Endothelial cell of umbilical vein (primary cell): ENCODE measurements around the gene SUPT3H. TPM values are rescaled to one million over a fixed set of nuclear protein-coding genes. Genes with fewer than 3 reads are reported as not detected.

ENCODE experiments used
- BruUV-seq: library from RNA; stranded (reverse); fragments of 400-500 nt; replicated peaks from 2 replicates; lab custom pipeline; 2021; lab: Mats Ljungman, UMichigan
- CTCF ChIA-PET: fragments of 300-600, 350-600 bp; sonication (Branson Sonifier 250); formaldehyde crosslinking; loops from one replicate; lab custom pipeline; 2021; ENCODE audit warnings: antibody characterized with exemption, inconsistent platforms; lab: Charles Lee
- POLR2A ChIA-PET: fragments of 300-600, 350-600 bp; sonication (Branson Sonifier 250); formaldehyde crosslinking; loops from one replicate; lab custom pipeline; 2021; ENCODE audit warnings: antibody characterized with exemption, inconsistent platforms; lab: Charles Lee
- DNase-seq: peaks from one replicate; pipeline ENCODE4 v3.0.0-alpha.2; 2011; ENCODE audit warnings: low read depth, low spot score
- FAIRE-seq: peaks from 2 replicates; lab custom pipeline; 2011; peaks lifted over from hg19 to GRCh38; lab: Jason Lieb, UNC
- H2AFZ ChIP-seq: 2 replicates; pipeline ENCODE4 v1.6.0; 2012; ENCODE audit warnings: low read depth, low read length, control low read depth, inconsistent platforms
- H3K27ac ChIP-seq: 2 replicates; pipeline ENCODE4 v1.5.1; 2011; ENCODE audit warnings: low read depth, mild to moderate bottlenecking, control low read depth, low read length, moderate library complexity; ENCODE audit not compliant: insufficient read depth
- H3K27me3 ChIP-seq, 2 experiments: 2 replicates each; pipeline versions ENCODE4 v1.6.0 to v1.6.1; 2011; ENCODE audit warnings: low read length in 2 of 2, mixed read lengths in 1 of 2; ENCODE audit not compliant: control insufficient read depth in 2 of 2, insufficient read depth in 2 of 2
- H3K36me3 ChIP-seq, 2 experiments: 2 replicates in 1 of 2; 3 replicates in 1 of 2; pipeline ENCODE4 v1.5.1; 2011; ENCODE audit warnings: low read length in 2 of 2, mild to moderate bottlenecking in 1 of 2, moderate library complexity in 1 of 2; ENCODE audit not compliant: control insufficient read depth in 2 of 2, insufficient read depth in 2 of 2; ENCODE audit errors: extremely low read depth in 1 of 2
- H3K4me1 ChIP-seq: 3 replicates; pipeline ENCODE4 v1.5.1; 2011; ENCODE audit warnings: mild to moderate bottlenecking, low read length; ENCODE audit not compliant: control insufficient read depth, insufficient read depth; ENCODE audit errors: extremely low read depth
- H3K4me2 ChIP-seq: 2 replicates; pipeline ENCODE4 v1.6.1; 2011; ENCODE audit warnings: low read length, control low read depth, mixed read lengths; ENCODE audit not compliant: insufficient read depth
- H3K4me3 ChIP-seq, 3 experiments: fragments of 200-600 bp in 1 of 3; sonication (generic), shearing (Covaris generic) in 1 of 3; replicated peaks in 1 of 3; 2 replicates each; pipeline ENCODE4 v1.5.1; 2011 to 2016; ENCODE audit warnings: control low read depth in 3 of 3, low read length in 3 of 3, mild to moderate bottlenecking in 2 of 3, inconsistent platforms in 1 of 3, low read depth in 1 of 3, moderate library complexity in 1 of 3; ENCODE audit not compliant: insufficient read depth in 1 of 3
- H3K79me2 ChIP-seq: 2 replicates; pipeline ENCODE4 v1.6.0; 2012; ENCODE audit warnings: low read length, inconsistent platforms; ENCODE audit not compliant: control insufficient read depth, insufficient read depth
- H3K9ac ChIP-seq: replicated peaks from 2 replicates; pipeline ENCODE3; 2011; ENCODE audit warnings: low read length, control low read depth; ENCODE audit not compliant: insufficient read depth; ENCODE audit errors: extremely low read depth
- H3K9me1 ChIP-seq: replicated peaks from 3 replicates; pipeline ENCODE4 v1.6.0; 2011; ENCODE audit warnings: mild to moderate bottlenecking, low read length; ENCODE audit not compliant: control insufficient read depth, insufficient read depth; ENCODE audit errors: extremely low read depth
- H3K9me3 ChIP-seq: replicated peaks from 2 replicates; pipeline ENCODE4 v1.5.1; 2012; ENCODE audit warnings: low read length, inconsistent platforms; ENCODE audit not compliant: control insufficient read depth, insufficient read depth
- H4K20me1 ChIP-seq: replicated peaks from 2 replicates; pipeline ENCODE3; 2011; ENCODE audit warnings: mild to moderate bottlenecking, low read length; ENCODE audit not compliant: control insufficient read depth, insufficient read depth; ENCODE audit errors: extremely low read depth
- EZH2 ChIP-seq: IDR thresholded peaks from 2 replicates; pipeline ENCODE4 v1.6.1; 2012; ENCODE audit warnings: borderline replicate concordance, low read depth, mild to moderate bottlenecking, moderate library complexity, low read length, inconsistent platforms; ENCODE audit not compliant: severe bottlenecking
- FOS ChIP-seq: IDR thresholded peaks from 2 replicates; pipeline ENCODE4 v1.6.1; 2011; ENCODE audit warnings: mild to moderate bottlenecking, low read length, moderate library complexity, borderline replicate concordance; ENCODE audit not compliant: insufficient read depth
- GATA2 ChIP-seq: IDR thresholded peaks from 2 replicates; pipeline ENCODE4 v1.7.0; 2011; ENCODE audit warnings: low read depth, mild to moderate bottlenecking, moderate library complexity, mixed read lengths, low read length; ENCODE audit not compliant: insufficient read length, insufficient read depth
- JUN ChIP-seq: IDR thresholded peaks from 2 replicates; pipeline ENCODE4 v1.6.1; 2011; ENCODE audit warnings: borderline replicate concordance, low read depth; ENCODE audit not compliant: insufficient read length, insufficient read depth
- MAX ChIP-seq: IDR thresholded peaks from 2 replicates; pipeline ENCODE4 v1.6.1; 2011; ENCODE audit not compliant: insufficient read depth, insufficient read length
- MYC ChIP-seq: IDR thresholded peaks from one replicate; pipeline ENCODE4 v1.6.1; 2011; ENCODE audit warnings: mild to moderate bottlenecking, low read depth, low read length
- POLR2A ChIP-seq: IDR thresholded peaks from 2 replicates; pipeline ENCODE4 v1.6.1; 2012; ENCODE audit warnings: low read depth, mild to moderate bottlenecking, control low read depth, low read length
- POLR2AphosphoS5 ChIP-seq: IDR thresholded peaks from 2 replicates; pipeline ENCODE4 v1.6.1; 2012; ENCODE audit warnings: low read depth, mild to moderate bottlenecking, control low read depth, low read length, moderate library complexity; ENCODE audit not compliant: insufficient read depth
- dilution Hi-C: fragments of 300-500 bp; cut with MboI; formaldehyde crosslinking; loops from one replicate; pipeline ENCODE4 v1.15.0; 2019; ENCODE audit warnings: low sequenced_read_pairs; ENCODE audit not compliant: extremely low pct_ligation_motif_present
- intact Hi-C: fragments of 100-400 bp; cut with micrococcal nuclease; formaldehyde crosslinking; loops from one replicate; pipeline ENCODE4 v1.10.0; 2022
- polyA plus RNA-seq, 4 experiments: library from polyadenylated mRNA; depleted of rRNA in 3 of 4; stranded (reverse) in 3 of 4; unstranded in 1 of 4; fragments of >200 nt; gene quantifications; 2 replicates each; pipeline versions ENCODE4 v1.2.1 to v1.2.3, GENCODE V29; 2011 to 2012; ENCODE audit warnings: missing spikeins in 1 of 4
- total RNA-seq: library from RNA; stranded (reverse); gene quantifications from 2 replicates; pipeline ENCODE4 v1.2.3, GENCODE V29; 2021
- TF ChIP-seq, protein P1 (sequence below), 2 donors: IDR thresholded peaks; 1 replicate in 1 of 2; 2 replicates in 1 of 2; pipeline ENCODE4 v1.5.1; 2011; ENCODE audit warnings: low read length in 2 of 2, mild to moderate bottlenecking in 2 of 2, moderate library complexity in 2 of 2, control low read depth in 1 of 2, inconsistent platforms in 1 of 2, low read depth in 1 of 2; ENCODE audit not compliant: insufficient read depth in 1 of 2; ENCODE audit errors: extremely low read depth in 1 of 2

Gene SUPT3H
- total and polyA plus RNA-seq, 2 donors (not counting 3 experiments of a cell fraction or from before 2014, with no cell fraction given): 8.3 to 9.8 TPM

- TF ChIP-seq, protein P1, sequence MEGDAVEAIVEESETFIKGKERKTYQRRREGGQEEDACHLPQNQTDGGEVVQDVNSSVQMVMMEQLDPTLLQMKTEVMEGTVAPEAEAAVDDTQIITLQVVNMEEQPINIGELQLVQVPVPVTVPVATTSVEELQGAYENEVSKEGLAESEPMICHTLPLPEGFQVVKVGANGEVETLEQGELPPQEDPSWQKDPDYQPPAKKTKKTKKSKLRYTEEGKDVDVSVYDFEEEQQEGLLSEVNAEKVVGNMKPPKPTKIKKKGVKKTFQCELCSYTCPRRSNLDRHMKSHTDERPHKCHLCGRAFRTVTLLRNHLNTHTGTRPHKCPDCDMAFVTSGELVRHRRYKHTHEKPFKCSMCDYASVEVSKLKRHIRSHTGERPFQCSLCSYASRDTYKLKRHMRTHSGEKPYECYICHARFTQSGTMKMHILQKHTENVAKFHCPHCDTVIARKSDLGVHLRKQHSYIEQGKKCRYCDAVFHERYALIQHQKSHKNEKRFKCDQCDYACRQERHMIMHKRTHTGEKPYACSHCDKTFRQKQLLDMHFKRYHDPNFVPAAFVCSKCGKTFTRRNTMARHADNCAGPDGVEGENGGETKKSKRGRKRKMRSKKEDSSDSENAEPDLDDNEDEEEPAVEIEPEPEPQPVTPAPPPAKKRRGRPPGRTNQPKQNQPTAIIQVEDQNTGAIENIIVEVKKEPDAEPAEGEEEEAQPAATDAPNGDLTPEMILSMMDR (IDR thresholded peaks at IDR 0.05; ENCODE audit: extremely low read depth in 1 of 2, insufficient read depth in 1 of 2, low read depth in 1 of 2, low read length in 2 of 2): no peak
- TF ChIP-seq FOS (no peak), JUN (no peak), GATA2 (no peak), EZH2 (no peak), POLR2AphosphoS5 (no peak), POLR2A (no peak), MAX (no peak), MYC (no peak)
- no peak overlapping the region for H2AFZ ChIP-seq
- no peaks in the 10 kb centered on the region for H3K79me2 ChIP-seq
- H3K9ac ChIP-seq: no peak overlapping the region
- intact Hi-C loops (no loop called here), dilution Hi-C loops (no loop called here)
- no peak overlapping the region for H3K4me3 ChIP-seq
- H3K27ac ChIP-seq: no peak overlapping the region
- DNase-seq (no peak), FAIRE-seq (no peak)
- peaks cover 15% of the 10 kb centered on the region for H3K4me1 ChIP-seq
- no peaks in the 10 kb centered on the region for H3K9me3 ChIP-seq
- BruUV-seq: no TSS peak
- no peaks in the 10 kb centered on the region for H4K20me1 ChIP-seq
- no peaks in the 10 kb centered on the region for H3K9me1 ChIP-seq
- ChIA-PET CTCF (no interaction called here), POLR2A (no interaction called here)
- no peaks in the 10 kb centered on the region for H3K27me3 ChIP-seq
- no peak overlapping the region for H3K4me2 ChIP-seq
- H3K36me3 ChIP-seq: no peaks in the 10 kb centered on the region
These were observed 332.5 kb downstream of the SUPT3H start for GRCh38 chr6:45045253-45045601.
